ENCODE measurements around the gene RALGAPA2. TPM values are rescaled to one million over a fixed set of nuclear protein-coding genes. Genes with fewer than 3 reads are reported as not detected.

RALGAPA2 gene
- total RNA-seq, 4 donors from 2014 or later, result 89.7 to 126 (median 97.8) TPM

DNA sequence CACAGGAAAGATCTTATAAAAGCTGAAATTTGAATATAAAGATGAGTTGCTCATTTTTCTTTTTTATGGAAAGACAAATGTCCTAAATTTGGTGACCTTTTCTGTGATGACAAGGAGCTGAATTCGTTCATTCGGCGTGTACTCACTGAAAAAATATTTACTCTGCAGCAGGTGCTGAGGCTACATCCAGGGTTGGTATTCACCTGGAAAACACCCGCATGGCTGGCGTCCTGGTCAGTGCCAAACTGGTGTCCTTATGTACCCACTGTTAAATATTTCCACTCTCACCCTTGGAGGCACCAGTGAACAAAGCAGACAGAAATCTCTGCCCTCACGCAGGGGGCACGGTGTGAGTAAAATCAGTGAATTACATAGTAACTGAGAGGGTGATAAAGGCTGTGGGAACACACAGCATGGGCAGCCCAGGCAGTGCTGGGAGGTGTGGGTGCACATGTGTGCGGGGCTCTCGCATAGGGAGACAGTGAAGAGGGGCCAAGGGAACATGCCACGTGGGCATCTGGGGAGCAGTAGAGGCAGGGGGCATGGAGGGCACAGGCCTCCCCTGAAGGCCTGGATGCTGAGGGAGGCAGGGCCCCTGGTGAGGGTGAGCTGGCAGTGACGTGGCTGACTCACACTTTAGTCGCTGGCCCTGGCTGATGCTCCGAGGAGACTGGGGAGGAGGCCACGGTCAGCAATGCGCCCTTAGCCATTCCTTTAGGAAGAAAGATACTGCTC, 254.9 kb downstream of the RALGAPA2 start:
- Histone ChIP-seq H3K36me3 (no peaks in the 10 kb centered on the region), H3K27me3 (no peaks in the 10 kb centered on the region), H3K27ac (no peak overlapping the region), H3K9me3 (no peaks in the 10 kb centered on the region), H3K4me1 (peaks cover 0 to 5% of the 10 kb centered on the region in 2 donors), H3K4me3 (replicated peaks in 1 of 3) (no peak overlapping the region)
- WGBS, 2 donors, result 86 to 88% methylated on average over 15 of the region's 15 CpGs
- DNase-seq, result peak in 1 of 2 donors; percentile 39
- TF ChIP-seq, protein P1, sequence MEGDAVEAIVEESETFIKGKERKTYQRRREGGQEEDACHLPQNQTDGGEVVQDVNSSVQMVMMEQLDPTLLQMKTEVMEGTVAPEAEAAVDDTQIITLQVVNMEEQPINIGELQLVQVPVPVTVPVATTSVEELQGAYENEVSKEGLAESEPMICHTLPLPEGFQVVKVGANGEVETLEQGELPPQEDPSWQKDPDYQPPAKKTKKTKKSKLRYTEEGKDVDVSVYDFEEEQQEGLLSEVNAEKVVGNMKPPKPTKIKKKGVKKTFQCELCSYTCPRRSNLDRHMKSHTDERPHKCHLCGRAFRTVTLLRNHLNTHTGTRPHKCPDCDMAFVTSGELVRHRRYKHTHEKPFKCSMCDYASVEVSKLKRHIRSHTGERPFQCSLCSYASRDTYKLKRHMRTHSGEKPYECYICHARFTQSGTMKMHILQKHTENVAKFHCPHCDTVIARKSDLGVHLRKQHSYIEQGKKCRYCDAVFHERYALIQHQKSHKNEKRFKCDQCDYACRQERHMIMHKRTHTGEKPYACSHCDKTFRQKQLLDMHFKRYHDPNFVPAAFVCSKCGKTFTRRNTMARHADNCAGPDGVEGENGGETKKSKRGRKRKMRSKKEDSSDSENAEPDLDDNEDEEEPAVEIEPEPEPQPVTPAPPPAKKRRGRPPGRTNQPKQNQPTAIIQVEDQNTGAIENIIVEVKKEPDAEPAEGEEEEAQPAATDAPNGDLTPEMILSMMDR (IDR thresholded peaks at IDR 0.05), result no peak
- no peak for TF ChIP-seq POLR2A (IDR thresholded peaks at IDR 0.05)
- intact Hi-C loops (cut with DNase I), result no loop called here

DNA sequence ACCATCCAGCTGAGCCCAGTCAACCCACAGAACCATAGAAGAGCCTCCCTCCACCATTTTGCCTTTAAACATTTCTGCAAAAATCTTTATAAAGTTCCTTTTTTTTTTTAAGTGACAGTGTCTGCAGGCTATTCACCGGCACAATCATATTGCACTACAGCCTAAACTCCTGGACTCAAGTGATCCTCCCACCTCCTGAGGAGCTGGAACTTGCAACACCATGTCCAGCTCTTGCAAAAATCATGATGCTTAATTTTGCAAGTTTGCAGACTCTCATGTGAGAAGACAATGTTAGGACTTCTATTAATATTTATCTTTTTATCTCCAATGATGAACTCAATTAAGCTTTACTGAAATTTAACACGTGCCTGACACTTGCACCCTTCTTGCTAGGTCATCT, 255.7 kb downstream of the RALGAPA2 start:
- H3K4me3 ChIP-seq (replicated peaks in 1 of 3), result no peak overlapping the region
- no peak overlapping the region for H3K27ac ChIP-seq
- H3K4me1 ChIP-seq, result peaks cover 0 to 5% of the 10 kb centered on the region in 2 donors
- intact Hi-C loops (cut with DNase I), result no loop called here
- no peaks in the 10 kb centered on the region for H3K36me3 ChIP-seq
- no peak for DNase-seq
- 91 to 97% methylated on average over 2 of the region's 2 CpGs for WGBS, 2 donors
- no peak for TF ChIP-seq POLR2A (IDR thresholded peaks at IDR 0.05)
- TF ChIP-seq, protein P1 (IDR thresholded peaks at IDR 0.05), result no peak
- H3K27me3 ChIP-seq, result no peaks in the 10 kb centered on the region
- no peaks in the 10 kb centered on the region for H3K9me3 ChIP-seq

DNA sequence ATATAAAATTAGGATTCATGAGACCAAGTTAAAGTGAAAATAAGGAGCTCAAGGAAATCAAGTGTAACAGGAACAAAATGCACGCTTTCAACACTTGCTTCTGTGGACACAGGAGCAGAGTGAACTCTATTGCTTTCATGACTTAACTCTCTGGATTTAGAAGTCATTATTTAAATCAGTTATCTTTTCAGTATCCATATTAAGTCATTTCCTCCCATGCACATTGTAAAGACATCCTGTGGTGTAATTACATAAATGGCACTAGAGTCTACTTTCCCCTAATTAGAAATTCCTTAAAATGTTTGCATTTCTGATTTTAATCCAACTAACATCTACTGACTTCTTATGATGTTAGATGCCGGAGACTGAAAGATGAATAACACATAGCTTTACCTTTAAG, 256.5 kb downstream of the RALGAPA2 start:
- Histone ChIP-seq H3K36me3 (no peaks in the 10 kb centered on the region), H3K4me3 (replicated peaks in 1 of 3) (no peak overlapping the region), H3K27ac (no peak overlapping the region), H3K27me3 (no peaks in the 10 kb centered on the region), H3K4me1 (peaks cover 0 to 5% of the 10 kb centered on the region in 2 donors), H3K9me3 (no peaks in the 10 kb centered on the region)
- 87 to 95% methylated on average over 2 of the region's 2 CpGs for WGBS, 2 donors
- TF ChIP-seq, protein P1 (IDR thresholded peaks at IDR 0.05), result no peak
- TF ChIP-seq POLR2A (IDR thresholded peaks at IDR 0.05), result no peak
- DNase-seq, result no peak
- intact Hi-C loops (cut with DNase I), result no loop called here

DNA sequence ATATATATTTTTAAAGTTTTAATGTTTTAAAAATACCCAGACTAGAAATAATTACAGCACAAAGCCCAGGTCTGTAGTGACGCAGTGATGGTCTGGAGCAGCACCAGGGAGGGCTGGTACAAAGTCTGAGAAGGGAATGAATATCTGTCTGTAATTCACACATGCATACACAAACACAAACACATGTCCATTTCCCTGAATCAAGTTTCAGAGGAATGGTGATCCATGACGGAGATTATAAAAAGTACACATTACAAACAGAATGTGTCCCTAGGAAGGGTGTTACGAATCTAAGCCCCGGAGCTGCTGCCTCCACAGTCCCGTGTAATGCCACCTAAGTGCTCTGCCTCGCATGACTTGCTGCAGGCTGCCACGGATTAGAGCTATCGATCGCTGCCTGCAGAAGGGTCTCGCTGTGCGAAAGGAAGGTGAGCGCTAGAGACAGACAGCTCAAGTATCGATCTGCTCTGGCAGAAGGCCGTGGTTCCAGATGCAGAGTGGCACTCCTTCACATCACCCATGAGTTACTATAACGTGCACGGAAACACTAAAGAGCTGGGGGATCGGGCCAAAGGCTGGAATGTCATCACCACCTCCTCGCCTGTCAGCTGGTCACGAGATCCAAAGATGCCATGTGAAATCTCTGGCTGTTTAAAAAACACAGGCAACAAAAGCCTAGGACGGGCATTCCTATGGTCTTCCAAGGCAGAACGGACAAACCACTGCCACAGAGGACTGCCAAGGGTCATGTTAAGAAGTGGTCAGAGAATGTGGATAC, 257.4 kb downstream of the RALGAPA2 start:
- no peak for DNase-seq
- 86 to 87% methylated on average over 21 of the region's 21 CpGs for WGBS, 2 donors
- Histone ChIP-seq H3K27me3 (no peaks in the 10 kb centered on the region), H3K27ac (no peak overlapping the region), H3K36me3 (no peaks in the 10 kb centered on the region), H3K4me3 (replicated peaks in 1 of 3) (no peak overlapping the region), H3K9me3 (no peaks in the 10 kb centered on the region), H3K4me1 (peaks cover 0 to 5% of the 10 kb centered on the region in 2 donors)
- intact Hi-C loops (cut with DNase I), result no loop called here
- no peak for TF ChIP-seq POLR2A (IDR thresholded peaks at IDR 0.05)
- TF ChIP-seq, protein P1 (IDR thresholded peaks at IDR 0.05), result no peak

DNA sequence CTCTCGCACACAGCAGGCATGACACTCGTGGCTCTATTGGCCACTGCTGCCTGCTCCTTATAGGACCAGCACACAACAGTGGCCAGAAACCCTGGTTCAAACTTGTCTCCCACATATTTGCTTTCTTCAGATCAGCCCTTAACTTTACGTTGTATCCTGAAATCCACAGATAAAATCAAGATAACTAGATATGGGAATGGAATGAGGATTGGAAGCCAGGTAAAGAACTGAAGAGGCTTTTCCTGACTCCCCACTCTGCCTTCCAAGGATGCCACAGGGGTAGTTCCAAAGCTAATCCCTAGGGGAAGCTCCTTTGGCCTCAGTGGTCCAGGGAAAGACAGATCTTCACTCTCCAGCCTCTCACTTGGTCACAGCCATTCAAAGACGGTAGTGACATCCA, 258.1 kb downstream of the RALGAPA2 start:
- Histone ChIP-seq H3K9me3 (no peaks in the 10 kb centered on the region), H3K27me3 (no peaks in the 10 kb centered on the region), H3K4me3 (replicated peaks in 1 of 3) (no peak overlapping the region), H3K27ac (no peak overlapping the region), H3K36me3 (no peaks in the 10 kb centered on the region), H3K4me1 (peaks cover 0 to 5% of the 10 kb centered on the region in 2 donors)
- WGBS, 2 donors, result 96 to 98% methylated on average over 4 of the region's 4 CpGs
- no peak for TF ChIP-seq POLR2A (IDR thresholded peaks at IDR 0.05)
- TF ChIP-seq, protein P1 (IDR thresholded peaks at IDR 0.05), result no peak
- intact Hi-C loops (cut with DNase I), result no loop called here
- DNase-seq, result no peak

All from thyroid gland (tissue), 4 donors.